H1 (cell line): ENCODE results near the gene LPO. TPM values are rescaled to one million over a fixed set of nuclear protein-coding genes. Genes with fewer than 3 reads are reported as not detected.
A peak's percentile ranks its signal among the peaks of the same experiment; 100 is the strongest.

Experiments
- CTCF ChIA-PET: fragments of 300-600 bp; sonication (Branson Sonifier 250); formaldehyde crosslinking; loops from one replicate; lab custom pipeline; 2021; ENCODE audit not compliant: partially characterized antibody; lab: Charles Lee
- POLR2A ChIA-PET: fragments of 300-600 bp; sonication (Branson Sonifier 250); formaldehyde crosslinking; loops from one replicate; lab custom pipeline; 2021; ENCODE audit warnings: inconsistent platforms; ENCODE audit not compliant: partially characterized antibody; lab: Charles Lee
- DNase-seq, 2 experiments: peaks; one replicate each; pipeline versions ENCODE4 v3.0.0 to v3.0.0-alpha.2; 2010 to 2022; ENCODE audit warnings: low spot score in 2 of 2, low read depth in 1 of 2, mixed read lengths in 1 of 2
- FAIRE-seq: peaks from 2 replicates; lab custom pipeline; 2011; peaks lifted over from hg19 to GRCh38; lab: Jason Lieb, UNC
- H2AFZ ChIP-seq: 2 replicates; pipeline ENCODE4 v1.8.1; 2012; ENCODE audit warnings: low read length, inconsistent platforms
- H2AK5ac ChIP-seq: 2 replicates; pipeline ENCODE4 v1.6.1; 2013; ENCODE audit warnings: low read depth, low read length
- H2BK120ac ChIP-seq: replicated peaks from 2 replicates; pipeline ENCODE3; 2013; ENCODE audit warnings: low read depth, low read length, inconsistent platforms
- H2BK12ac ChIP-seq: 2 replicates; pipeline ENCODE4 v1.6.1; 2013; ENCODE audit warnings: low read depth, low read length
- H2BK15ac ChIP-seq: 2 replicates; pipeline ENCODE4 v1.6.1; 2013; ENCODE audit warnings: low read length
- H2BK20ac ChIP-seq: 2 replicates; pipeline ENCODE4 v1.6.1; 2013; ENCODE audit warnings: low read length
- H2BK5ac ChIP-seq: 2 replicates; pipeline ENCODE4 v1.6.1; 2013; ENCODE audit warnings: low read depth, low read length
- H3K14ac ChIP-seq: 2 replicates; pipeline ENCODE4 v1.6.1; 2013; ENCODE audit warnings: inconsistent platforms; ENCODE audit not compliant: insufficient read length
- H3K18ac ChIP-seq: 2 replicates; pipeline ENCODE4 v1.6.1; 2013; ENCODE audit warnings: low read length; ENCODE audit errors: extremely low read depth
- H3K23ac ChIP-seq: 2 replicates; pipeline ENCODE4 v1.6.1; 2013; ENCODE audit warnings: inconsistent platforms; ENCODE audit not compliant: insufficient read length
- H3K23me2 ChIP-seq: 2 replicates; pipeline ENCODE4 v1.6.1; 2013; ENCODE audit warnings: low read depth, low read length
- H3K27ac ChIP-seq: 2 replicates; pipeline ENCODE4 v1.6.1; 2011; ENCODE audit warnings: low read depth, low read length, inconsistent platforms
- H3K27me3 ChIP-seq, 4 experiments: replicated peaks in 1 of 4; 1 replicate in 1 of 4; 2 replicates in 3 of 4; pipeline versions ENCODE4 v1.6.1 to v1.8.1; 2011 to 2013; ENCODE audit warnings: low read length in 3 of 4, mild to moderate bottlenecking in 3 of 4, inconsistent platforms in 2 of 4, mixed read lengths in 2 of 4, moderate library complexity in 1 of 4; ENCODE audit not compliant: control insufficient read depth in 3 of 4, insufficient read depth in 3 of 4; ENCODE audit errors: extremely low read depth in 1 of 4
- H3K36me3 ChIP-seq, 4 experiments: 2 replicates each; pipeline versions ENCODE4 v1.6.1 to v1.8.1; 2011 to 2013; ENCODE audit warnings: mild to moderate bottlenecking in 4 of 4, low read length in 3 of 4, moderate library complexity in 2 of 4, control low read depth in 1 of 4, inconsistent platforms in 1 of 4; ENCODE audit not compliant: insufficient read depth in 4 of 4, control insufficient read depth in 2 of 4
- H3K4ac ChIP-seq: replicated peaks from 2 replicates; pipeline ENCODE3; 2013; ENCODE audit warnings: low read length, low read depth, mixed read lengths, inconsistent platforms; ENCODE audit not compliant: insufficient read length
- H3K4me1 ChIP-seq, 4 experiments: replicated peaks in 1 of 4; 1 replicate in 1 of 4; 2 replicates in 3 of 4; pipeline versions ENCODE4 v1.6.1 to v1.8.1; 2011 to 2013; ENCODE audit warnings: low read length in 3 of 4, inconsistent platforms in 2 of 4, mixed read lengths in 1 of 4; ENCODE audit not compliant: insufficient read depth in 4 of 4, control insufficient read depth in 3 of 4
- H3K4me2 ChIP-seq, 2 experiments: 2 replicates each; pipeline versions ENCODE4 v1.6.1 to v1.8.1; 2011 to 2013; ENCODE audit warnings: low read depth in 2 of 2, low read length in 2 of 2, control low read depth in 1 of 2, inconsistent platforms in 1 of 2, mild to moderate bottlenecking in 1 of 2; ENCODE audit not compliant: insufficient read depth in 1 of 2
- H3K4me3 ChIP-seq, 4 experiments: fragments of 200-600, 300-600 bp in 1 of 4; sonication (generic), shearing (Covaris generic), sonication (Bioruptor Twin) in 1 of 4; 2 replicates each; pipeline versions ENCODE4 v1.5.1 to v1.8.1; 2011 to 2016; ENCODE audit warnings: low read length in 4 of 4, low read depth in 3 of 4, control low read depth in 2 of 4, inconsistent platforms in 2 of 4, mild to moderate bottlenecking in 2 of 4, mixed read lengths in 1 of 4, moderate library complexity in 1 of 4; ENCODE audit not compliant: insufficient read depth in 2 of 4; ENCODE audit errors: extremely low read depth in 1 of 4
- H3K56ac ChIP-seq: replicated peaks from 2 replicates; pipeline ENCODE3; 2013; ENCODE audit warnings: low read depth, mild to moderate bottlenecking, mixed read lengths, low read length, inconsistent platforms; ENCODE audit not compliant: insufficient read length
- H3K79me1 ChIP-seq: 2 replicates; pipeline ENCODE4 v1.6.1; 2013; ENCODE audit warnings: low read depth, low read length, control low read depth
- H3K79me2 ChIP-seq, 2 experiments: 2 replicates each; pipeline versions ENCODE4 v1.6.1 to v1.8.1; 2012 to 2013; ENCODE audit warnings: low read length in 2 of 2, mild to moderate bottlenecking in 2 of 2, inconsistent platforms in 1 of 2; ENCODE audit not compliant: insufficient read depth in 2 of 2, control insufficient read depth in 1 of 2
- H3K9ac ChIP-seq, 4 experiments: replicated peaks in 1 of 4; 1 replicate in 1 of 4; 2 replicates in 3 of 4; pipeline versions ENCODE4 v1.6.1 to v1.8.1; 2011 to 2013; ENCODE audit warnings: low read depth in 3 of 4, low read length in 3 of 4, control low read depth in 2 of 4, mild to moderate bottlenecking in 2 of 4, moderate library complexity in 2 of 4, inconsistent platforms in 1 of 4; ENCODE audit errors: extremely low read depth in 1 of 4
- H3K9me3 ChIP-seq, 2 experiments: 2 replicates each; pipeline versions ENCODE4 v1.6.1 to v1.8.1; 2012 to 2013; ENCODE audit warnings: mild to moderate bottlenecking in 2 of 2, moderate library complexity in 2 of 2, control low read depth in 1 of 2, inconsistent platforms in 1 of 2, low read depth in 1 of 2, low read length in 1 of 2, mixed read lengths in 1 of 2; ENCODE audit not compliant: insufficient read depth in 2 of 2
- H4K20me1 ChIP-seq, 2 experiments: replicated peaks in 1 of 2; 2 replicates each; pipeline versions ENCODE3 to v1.8.1; 2011 to 2013; ENCODE audit warnings: inconsistent platforms in 2 of 2, low read length in 2 of 2, mild to moderate bottlenecking in 1 of 2; ENCODE audit not compliant: insufficient read depth in 2 of 2, control insufficient read depth in 1 of 2
- H4K5ac ChIP-seq: 2 replicates; pipeline ENCODE4 v1.6.1; 2013; ENCODE audit warnings: low read length, low read depth, mixed read lengths, inconsistent platforms; ENCODE audit not compliant: insufficient read length
- H4K8ac ChIP-seq: 2 replicates; pipeline ENCODE4 v1.8.0; 2013; ENCODE audit warnings: mild to moderate bottlenecking, moderate library complexity, low read length, inconsistent platforms; ENCODE audit not compliant: insufficient read depth; ENCODE audit errors: extremely low read depth
- H4K91ac ChIP-seq: replicated peaks from 2 replicates; pipeline ENCODE3; 2013; ENCODE audit warnings: low read length, mixed read lengths, inconsistent platforms; ENCODE audit not compliant: insufficient read length
- ATF2 ChIP-seq: IDR thresholded peaks from 2 replicates; pipeline ENCODE4 v1.6.1; 2012; ENCODE audit warnings: low read length, inconsistent platforms
- E2F6 ChIP-seq: IDR thresholded peaks from 2 replicates; pipeline ENCODE4 v1.6.1; 2012; ENCODE audit warnings: inconsistent platforms
- POU5F1 ChIP-seq: IDR thresholded peaks from 2 replicates; pipeline ENCODE4 v1.6.1; 2011; ENCODE audit warnings: low read depth, mild to moderate bottlenecking, low read length, moderate library complexity
- RNF2 ChIP-seq: fragments of 200-900, 300-1000 bp; sonication (generic); IDR thresholded peaks from 2 replicates; pipeline ENCODE4 v1.7.1; 2016; ENCODE audit warnings: borderline replicate concordance, low read depth, mild to moderate bottlenecking, antibody characterized with exemption, low read length; ENCODE audit not compliant: poor library complexity, severe bottlenecking; ENCODE audit errors: missing control alignments
- WGBS, 2 experiments: shearing (Covaris generic) in 1 of 2; methylation state at CpG; one replicate each; pipeline versions ENCODE4 v1.1.6 to v1.1.7; 2013 to 2015; ENCODE audit warnings: low lambda C conversion rate in 2 of 2, mixed read lengths in 2 of 2, inconsistent platforms in 1 of 2, low coverage in 1 of 2, missing lambda C conversion rate in 1 of 2; ENCODE audit not compliant: insufficient replicate concordance in 2 of 2, insufficient coverage in 1 of 2, insufficient read length in 1 of 2; ENCODE audit errors: extremely low coverage in 1 of 2, missing lambda C conversion rate in 1 of 2; 5-methylcytosine and 5-hydroxymethylcytosine counted together
- polyA plus RNA-seq, 7 experiments: library from polyadenylated mRNA; depleted of rRNA in 3 of 7; stranded (reverse) in 5 of 7; unstranded in 2 of 7; fragments of >200 nt in 5 of 7; fragments of 200-250 nt in 2 of 7; gene quantifications; 1 replicate in 5 of 7; 2 replicates in 1 of 7; 4 replicates in 1 of 7; pipeline versions ENCODE4 v1.2.1 to v1.2.3, GENCODE V29; 2011 to 2013; ENCODE audit warnings: missing spikeins in 2 of 7, mixed read lengths in 2 of 7
- total RNA-seq: library from RNA; stranded (reverse); fragmentation: NEBNext Ultra II Directional; extraction: Animal tissue kit (Norgen Biotek cat#: 25700); gene quantifications from 2 replicates; pipeline ENCODE4 v1.2.1, GENCODE V29; 2021

The LPO gene
- total and polyA plus RNA-seq, 2 of the 8 experiments (the other 6 are each of a cell fraction or from before 2014, with no cell fraction given), result 0.38 to 0.52 TPM

GRCh38 chr17:58280480-58281217 is 42.3 kb downstream of the LPO start, which contains the start of gene MPO:
MPO (minus strand) TSS chr17:58280935; CDS start chr17:58280758, 177 bp downstream.
- Histone ChIP-seq H2AFZ (no peak within 1 kb of the TSS), H3K79me1 (no peaks in the 10 kb centered on the region), H4K5ac (no peak within 1 kb of the TSS), H2BK12ac (peak within 1 kb of the TSS; percentile 33; the same call in 1 of the 2 replicates), H3K9me3 (no peaks in the 10 kb centered on the region), H3K4me3 (no peak within 1 kb of the TSS), H2BK15ac (no peak within 1 kb of the TSS), H4K91ac (no peak within 1 kb of the TSS), H3K79me2 (no peaks in the 10 kb centered on the region), H3K14ac (no peak within 1 kb of the TSS), H3K4me2 (no peak within 1 kb of the TSS), H3K36me3 (no peaks in the 10 kb centered on the region), H2BK5ac (0 out of 2 replicates have a peak within 1 kb of the TSS, but pooled peaks have one; percentile 24), H2BK120ac (no peak within 1 kb of the TSS), H3K9ac (no peak within 1 kb of the TSS), H4K20me1 (no peaks in the 10 kb centered on the region), H3K4ac (peak within 1 kb of the TSS; percentile 14), H3K27me3 (peaks cover 0 to 8% (median 0%) of the 10 kb centered on the region in 4 experiments; a peak in 3 of 7 replicates), H3K18ac (no peak within 1 kb of the TSS), H3K56ac (no peak within 1 kb of the TSS), H4K8ac (no peak within 1 kb of the TSS), H3K4me1 (peaks cover 0 to 8% (median 6%) of the 10 kb centered on the region in 4 experiments; a peak in 5 of 7 replicates), H2BK20ac (no peak within 1 kb of the TSS; the same call in 1 of the 2 replicates), H3K23ac (no peak within 1 kb of the TSS), H3K23me2 (no peaks in the 10 kb centered on the region), H3K27ac (no peak within 1 kb of the TSS), H2AK5ac (no peak within 1 kb of the TSS)
- WGBS, 2 experiments, result 80% methylated on average over 4 of the region's 5 CpGs; no CpG with 5 or more reads in 1 of the 2 experiments
- FAIRE-seq (no peak), DNase-seq (no peak)
- TF ChIP-seq ATF2 (no peak), POU5F1 (no peak), RNF2 (no peak), E2F6 (no peak)
- ChIA-PET POLR2A (interaction anchor here (0.6 to 1.8 kb wide), 4 partner anchors 13 to 233 kb away, joined by 3 to 5 read pairs (median 4); no protein-coding TSS in a partner anchor), CTCF (interaction anchor here (0.6 to 7.9 kb wide), 13 partner anchors 12 to 1339 kb away, joined by 3 to 75 read pairs (median 5); partner anchors contain the start of gene RNF43)
